ENCODE data around the gene DRC7.
A peak's percentile ranks its signal among the peaks of the same experiment; 100 is the strongest.

- TF ChIP-seq CTCF (IDR thresholded peaks at IDR 0.05) (peak; percentile 69), YY1 (IDR thresholded peaks at IDR 0.05; ENCODE audit: low read depth) (no peak), MAX (IDR thresholded peaks at IDR 0.05; ENCODE audit: low read depth) (no peak), SMC3 (IDR thresholded peaks at IDR 0.05; ENCODE audit: low read depth, low read length) (peak; percentile 79), EP300 (IDR thresholded peaks at IDR 0.05; ENCODE audit: borderline replicate concordance in 1 of 2, low read depth in 1 of 2, low read length in 1 of 2) (no peak), POLR2AphosphoS5 (IDR thresholded peaks at IDR 0.05; ENCODE audit: low read depth, low read length) (no peak), MXI1 (IDR thresholded peaks at IDR 0.05; ENCODE audit: low read depth, low read length) (no peak), GABPA (IDR thresholded peaks at IDR 0.05; ENCODE audit: low read depth) (no peak), FOXM1 (IDR thresholded peaks at IDR 0.05; ENCODE audit: low read depth) (no peak), NRF1 (IDR thresholded peaks at IDR 0.05; ENCODE audit: low read depth, low read length) (no peak), RXRA (IDR thresholded peaks at IDR 0.05; ENCODE audit: borderline replicate concordance, low read depth) (no peak)
- TF ChIP-seq, protein P1, sequence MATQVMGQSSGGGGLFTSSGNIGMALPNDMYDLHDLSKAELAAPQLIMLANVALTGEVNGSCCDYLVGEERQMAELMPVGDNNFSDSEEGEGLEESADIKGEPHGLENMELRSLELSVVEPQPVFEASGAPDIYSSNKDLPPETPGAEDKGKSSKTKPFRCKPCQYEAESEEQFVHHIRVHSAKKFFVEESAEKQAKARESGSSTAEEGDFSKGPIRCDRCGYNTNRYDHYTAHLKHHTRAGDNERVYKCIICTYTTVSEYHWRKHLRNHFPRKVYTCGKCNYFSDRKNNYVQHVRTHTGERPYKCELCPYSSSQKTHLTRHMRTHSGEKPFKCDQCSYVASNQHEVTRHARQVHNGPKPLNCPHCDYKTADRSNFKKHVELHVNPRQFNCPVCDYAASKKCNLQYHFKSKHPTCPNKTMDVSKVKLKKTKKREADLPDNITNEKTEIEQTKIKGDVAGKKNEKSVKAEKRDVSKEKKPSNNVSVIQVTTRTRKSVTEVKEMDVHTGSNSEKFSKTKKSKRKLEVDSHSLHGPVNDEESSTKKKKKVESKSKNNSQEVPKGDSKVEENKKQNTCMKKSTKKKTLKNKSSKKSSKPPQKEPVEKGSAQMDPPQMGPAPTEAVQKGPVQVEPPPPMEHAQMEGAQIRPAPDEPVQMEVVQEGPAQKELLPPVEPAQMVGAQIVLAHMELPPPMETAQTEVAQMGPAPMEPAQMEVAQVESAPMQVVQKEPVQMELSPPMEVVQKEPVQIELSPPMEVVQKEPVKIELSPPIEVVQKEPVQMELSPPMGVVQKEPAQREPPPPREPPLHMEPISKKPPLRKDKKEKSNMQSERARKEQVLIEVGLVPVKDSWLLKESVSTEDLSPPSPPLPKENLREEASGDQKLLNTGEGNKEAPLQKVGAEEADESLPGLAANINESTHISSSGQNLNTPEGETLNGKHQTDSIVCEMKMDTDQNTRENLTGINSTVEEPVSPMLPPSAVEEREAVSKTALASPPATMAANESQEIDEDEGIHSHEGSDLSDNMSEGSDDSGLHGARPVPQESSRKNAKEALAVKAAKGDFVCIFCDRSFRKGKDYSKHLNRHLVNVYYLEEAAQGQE (IDR thresholded peaks at IDR 0.05; ENCODE audit: low read depth, low read length), result no peak
- TF ChIP-seq, protein P2, sequence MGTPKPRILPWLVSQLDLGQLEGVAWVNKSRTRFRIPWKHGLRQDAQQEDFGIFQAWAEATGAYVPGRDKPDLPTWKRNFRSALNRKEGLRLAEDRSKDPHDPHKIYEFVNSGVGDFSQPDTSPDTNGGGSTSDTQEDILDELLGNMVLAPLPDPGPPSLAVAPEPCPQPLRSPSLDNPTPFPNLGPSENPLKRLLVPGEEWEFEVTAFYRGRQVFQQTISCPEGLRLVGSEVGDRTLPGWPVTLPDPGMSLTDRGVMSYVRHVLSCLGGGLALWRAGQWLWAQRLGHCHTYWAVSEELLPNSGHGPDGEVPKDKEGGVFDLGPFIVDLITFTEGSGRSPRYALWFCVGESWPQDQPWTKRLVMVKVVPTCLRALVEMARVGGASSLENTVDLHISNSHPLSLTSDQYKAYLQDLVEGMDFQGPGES (IDR thresholded peaks at IDR 0.05; ENCODE audit: low read depth, low read length), result no peak
Observed at GRCh38 chr16:57720142-57720575, 25.6 kb downstream of the DRC7 start.
